ENCODE data around the gene JDP2. TPM values are rescaled to one million over a fixed set of nuclear protein-coding genes. Genes with fewer than 3 reads are reported as not detected.

The JDP2 gene
- total RNA-seq, 4 donors from 2014 or later, result 59.7 to 141 (median 78.4) TPM

- DNase-seq (ENCODE audit: low spot score) (no peak), ATAC-seq (ENCODE audit: low FRiP score) (no peak)
- TF ChIP-seq CTCF (IDR thresholded peaks at IDR 0.05), result no peak
Measured at GRCh38 chr14:75479770-75480600, 52.2 kb downstream of the JDP2 start.

GRCh38 chr14:75482366-75482765 lies 54.5 kb downstream of the JDP2 start:
- ATAC-seq (ENCODE audit: low FRiP score) (no peak), DNase-seq (ENCODE audit: low spot score) (no peak)
- TF ChIP-seq CTCF (IDR thresholded peaks at IDR 0.05), result no peak

- ATAC-seq (ENCODE audit: low FRiP score), result no peak
- DNase-seq (ENCODE audit: low spot score), result no peak
- TF ChIP-seq CTCF (IDR thresholded peaks at IDR 0.05), result no peak
Measured at GRCh38 chr14:75484711-75485429, 57.0 kb downstream of the JDP2 start.

- no peak for TF ChIP-seq CTCF (IDR thresholded peaks at IDR 0.05)
- no peak for DNase-seq (ENCODE audit: low spot score)
- ATAC-seq (ENCODE audit: low FRiP score), result no peak
Measured at GRCh38 chr14:75486318-75486717, 58.5 kb downstream of the JDP2 start.

GRCh38 chr14:75487155-75487671 lies 59.4 kb downstream of the JDP2 start:
- ATAC-seq (ENCODE audit: low FRiP score), result no peak
- no peak for DNase-seq (ENCODE audit: low spot score)
- no peak for TF ChIP-seq CTCF (IDR thresholded peaks at IDR 0.05)

GRCh38 chr14:75489480-75489837 lies 61.6 kb downstream of the JDP2 start:
- no peak for TF ChIP-seq CTCF (IDR thresholded peaks at IDR 0.05)
- DNase-seq (ENCODE audit: low spot score) (no peak), ATAC-seq (ENCODE audit: low FRiP score) (no peak)
